Measurements from ENCODE around the gene DYNC1H1.

DNA sequence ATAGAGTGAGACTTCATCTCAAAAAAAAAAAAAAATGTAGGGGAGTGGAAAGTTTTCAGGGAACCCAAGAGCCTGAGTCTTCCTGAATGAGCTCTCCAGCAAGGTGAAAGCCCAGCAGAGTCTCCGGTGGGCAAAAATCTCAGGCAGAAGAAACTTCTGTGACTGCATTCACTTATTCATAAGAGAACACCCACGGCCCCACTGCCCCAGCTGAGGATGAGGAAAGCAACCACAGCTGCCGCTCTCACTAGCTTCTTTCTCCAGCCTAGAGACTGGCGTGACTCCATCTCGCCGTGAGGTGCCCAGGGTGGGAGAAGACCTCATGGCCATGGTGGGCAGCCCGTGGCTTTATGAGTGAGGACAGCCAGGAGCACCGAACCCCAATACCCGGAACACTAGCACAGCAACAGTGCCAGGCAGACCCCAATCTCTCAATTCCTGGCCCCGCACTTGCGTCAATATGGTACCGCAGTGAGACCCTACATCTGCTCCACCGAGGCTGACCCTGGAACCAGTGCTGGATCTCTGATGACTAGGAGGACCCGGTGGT is 29.7 kb upstream of the DYNC1H1 start:
- TF ChIP-seq, protein P1, sequence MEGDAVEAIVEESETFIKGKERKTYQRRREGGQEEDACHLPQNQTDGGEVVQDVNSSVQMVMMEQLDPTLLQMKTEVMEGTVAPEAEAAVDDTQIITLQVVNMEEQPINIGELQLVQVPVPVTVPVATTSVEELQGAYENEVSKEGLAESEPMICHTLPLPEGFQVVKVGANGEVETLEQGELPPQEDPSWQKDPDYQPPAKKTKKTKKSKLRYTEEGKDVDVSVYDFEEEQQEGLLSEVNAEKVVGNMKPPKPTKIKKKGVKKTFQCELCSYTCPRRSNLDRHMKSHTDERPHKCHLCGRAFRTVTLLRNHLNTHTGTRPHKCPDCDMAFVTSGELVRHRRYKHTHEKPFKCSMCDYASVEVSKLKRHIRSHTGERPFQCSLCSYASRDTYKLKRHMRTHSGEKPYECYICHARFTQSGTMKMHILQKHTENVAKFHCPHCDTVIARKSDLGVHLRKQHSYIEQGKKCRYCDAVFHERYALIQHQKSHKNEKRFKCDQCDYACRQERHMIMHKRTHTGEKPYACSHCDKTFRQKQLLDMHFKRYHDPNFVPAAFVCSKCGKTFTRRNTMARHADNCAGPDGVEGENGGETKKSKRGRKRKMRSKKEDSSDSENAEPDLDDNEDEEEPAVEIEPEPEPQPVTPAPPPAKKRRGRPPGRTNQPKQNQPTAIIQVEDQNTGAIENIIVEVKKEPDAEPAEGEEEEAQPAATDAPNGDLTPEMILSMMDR (IDR thresholded peaks at IDR 0.05): no peak
- TF ChIP-seq POLR2A (IDR thresholded peaks at IDR 0.05): no peak
